Activated CD4-positive, alpha-beta T cell treated with anti-CD3 and anti-CD28 coated beads for 24 hours (primary cell): Measurements from ENCODE around the gene PEAK1.

Source experiments
- DNase-seq, 2 donors: peaks; one replicate each; pipeline ENCODE4 v3.0.0-alpha.2; 2020; ENCODE audit warnings: low read depth in 2 of 2

Gene PEAK1

GRCh38 chr15:77130315-77130930, 289.5 kb downstream of the PEAK1 start:
- DNase-seq: no peak

- DNase-seq: no peak
Observed at GRCh38 chr15:77127626-77128025, 292.3 kb downstream of the PEAK1 start.

DNA sequence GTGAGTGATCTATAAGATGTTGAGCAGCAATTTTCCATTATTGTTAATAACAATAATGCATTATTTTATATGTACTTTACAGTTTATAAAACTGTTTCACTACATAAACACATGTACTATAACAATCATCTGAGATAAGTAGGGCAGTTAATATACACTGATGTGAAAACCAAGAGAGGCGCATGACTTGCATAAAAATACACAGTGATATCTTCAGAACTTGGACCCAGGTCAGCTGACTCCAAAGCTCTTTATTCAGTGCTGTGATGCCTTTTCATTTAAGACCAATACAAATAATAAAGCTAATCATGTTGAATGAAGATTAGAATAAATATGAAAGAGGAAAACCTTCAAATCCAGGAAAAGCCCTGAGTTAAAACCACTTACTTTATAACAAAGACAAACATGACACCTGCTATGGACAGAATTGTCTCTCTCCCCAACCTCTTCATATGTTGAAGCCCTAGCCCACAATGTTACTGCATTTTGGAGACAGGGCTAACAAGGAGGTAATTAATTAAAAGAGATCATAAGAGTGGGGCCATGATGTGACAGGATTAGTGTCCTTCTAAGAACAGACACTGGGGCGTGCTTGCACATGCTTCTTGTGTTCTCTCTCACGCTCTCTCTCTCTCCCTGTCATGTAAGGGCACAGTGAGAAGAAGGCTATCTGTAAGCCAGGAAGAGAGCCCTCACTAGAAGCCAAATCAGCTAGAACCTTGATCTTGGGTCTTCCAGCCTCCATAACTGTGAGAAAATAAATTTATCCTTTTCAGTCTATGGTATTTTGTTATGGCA, 293.2 kb downstream of the PEAK1 start:
- no peak for DNase-seq

- no peak for DNase-seq
Observed at GRCh38 chr15:77123854-77124253, 296.1 kb downstream of the PEAK1 start.

GRCh38 chr15:77122576-77122975, 297.3 kb downstream of the PEAK1 start:
- no peak for DNase-seq

GRCh38 chr15:77121599-77121998, 298.3 kb downstream of the PEAK1 start:
- DNase-seq: no peak

DNA sequence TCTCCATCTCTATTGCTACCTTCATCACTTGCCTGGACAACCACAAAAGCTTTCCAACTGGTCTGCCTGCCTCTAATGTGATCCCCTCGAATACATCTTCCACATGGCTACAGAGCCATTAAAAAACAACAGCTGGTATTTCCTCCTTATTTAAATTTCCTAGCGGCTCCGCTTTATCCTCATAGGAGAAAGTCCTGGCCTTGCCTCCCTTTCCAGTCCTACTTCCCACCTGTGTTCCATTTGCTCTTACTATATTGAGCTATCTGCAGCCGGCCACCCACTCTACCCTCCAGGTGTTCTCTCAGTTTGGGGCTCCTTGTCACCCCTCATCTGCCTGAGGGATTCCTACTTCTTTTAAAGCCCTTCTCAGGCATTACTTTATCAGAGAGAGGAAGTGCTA, 299.3 kb downstream of the PEAK1 start:
- DNase-seq: no peak

DNA sequence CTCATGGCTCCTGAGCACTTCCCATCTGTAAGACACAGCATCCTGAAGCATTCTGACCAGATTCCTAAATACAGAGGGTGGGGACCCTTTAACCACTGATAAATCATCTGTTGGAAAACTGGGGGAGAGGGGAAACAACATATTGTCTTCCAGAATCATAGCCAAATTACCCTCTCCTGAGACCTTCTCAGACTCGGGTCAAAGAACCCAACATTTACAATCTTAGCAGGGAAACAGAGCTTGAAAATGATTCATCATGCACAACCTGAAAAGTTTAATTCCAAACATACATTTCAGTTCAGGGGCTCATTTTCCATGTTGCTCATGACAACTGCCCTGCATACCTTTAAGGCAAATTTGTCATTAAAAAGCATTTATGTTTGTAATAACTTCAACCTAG, 300.5 kb downstream of the PEAK1 start:
- DNase-seq: no peak

DNA sequence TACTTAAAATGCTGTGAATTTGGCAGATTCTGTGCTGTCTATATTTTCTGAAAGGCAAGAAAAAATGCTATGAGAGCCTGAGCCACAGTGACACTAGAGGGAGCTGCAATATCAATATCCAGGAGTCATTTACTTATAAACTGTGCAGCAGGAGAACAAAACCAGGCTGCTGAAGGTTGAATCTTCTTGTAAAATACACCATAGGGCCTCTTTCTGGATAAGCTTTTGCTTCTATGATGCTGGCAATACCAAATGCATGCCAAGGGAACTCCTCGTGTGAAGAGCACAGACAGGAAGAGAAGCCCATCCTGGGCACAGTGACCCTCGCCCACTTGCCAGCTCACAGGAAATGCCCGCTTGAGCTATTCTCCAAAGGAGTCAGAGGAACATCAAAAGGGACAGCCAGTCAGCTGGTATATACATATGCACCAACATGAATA, 301.0 kb downstream of the PEAK1 start:
- peak in 1 of 2 donors; percentile 9 for DNase-seq

GRCh38 chr15:77115179-77115578, 304.7 kb downstream of the PEAK1 start:
- no peak for DNase-seq

GRCh38 chr15:77112838-77113504, 306.9 kb downstream of the PEAK1 start:
- no peak for DNase-seq

- no peak for DNase-seq
Observed at GRCh38 chr15:77111789-77112188, 308.1 kb downstream of the PEAK1 start.

DNA sequence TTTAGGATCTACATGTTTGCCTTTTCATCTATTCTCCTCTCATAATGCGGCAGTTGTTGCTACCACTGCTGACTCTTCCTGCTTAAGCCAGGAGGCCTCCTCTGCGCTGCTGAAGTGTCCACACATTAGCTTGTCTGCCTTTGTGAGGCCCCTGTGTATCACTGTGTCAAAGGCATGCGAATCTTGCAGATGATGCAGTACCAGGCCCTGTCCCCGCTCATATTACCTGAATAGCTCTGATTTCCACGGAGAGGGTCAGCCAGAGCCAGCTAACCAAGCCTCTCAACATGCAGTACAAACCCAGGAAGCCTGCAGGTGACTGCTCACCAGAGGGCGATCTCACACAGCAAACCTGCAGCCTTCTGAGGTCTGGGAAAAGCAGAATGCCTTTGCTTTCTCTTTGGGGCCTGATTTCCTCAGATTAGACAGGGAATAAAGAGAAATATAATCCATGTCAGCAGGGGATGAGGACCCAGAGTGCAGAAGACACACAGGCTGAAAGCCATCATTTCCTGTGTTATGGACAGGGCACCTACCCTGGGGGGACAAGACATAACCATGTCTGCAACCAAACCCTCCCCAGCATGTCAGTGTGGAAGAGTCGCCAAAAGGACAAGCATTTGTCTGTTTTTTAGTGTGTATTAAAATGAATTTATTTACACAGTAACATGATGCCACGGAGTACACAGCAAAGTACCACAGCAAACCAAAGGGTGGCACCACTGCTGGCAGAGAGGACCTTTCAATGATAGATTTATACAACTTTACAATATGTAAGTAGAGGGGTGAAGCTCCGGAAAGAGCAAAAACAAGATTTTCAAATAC, 312.2 kb downstream of the PEAK1 start:
- DNase-seq: peak in 1 of 2 donors; percentile 19

GRCh38 chr15:77107068-77107467, 312.8 kb downstream of the PEAK1 start:
- DNase-seq: no peak

DNA sequence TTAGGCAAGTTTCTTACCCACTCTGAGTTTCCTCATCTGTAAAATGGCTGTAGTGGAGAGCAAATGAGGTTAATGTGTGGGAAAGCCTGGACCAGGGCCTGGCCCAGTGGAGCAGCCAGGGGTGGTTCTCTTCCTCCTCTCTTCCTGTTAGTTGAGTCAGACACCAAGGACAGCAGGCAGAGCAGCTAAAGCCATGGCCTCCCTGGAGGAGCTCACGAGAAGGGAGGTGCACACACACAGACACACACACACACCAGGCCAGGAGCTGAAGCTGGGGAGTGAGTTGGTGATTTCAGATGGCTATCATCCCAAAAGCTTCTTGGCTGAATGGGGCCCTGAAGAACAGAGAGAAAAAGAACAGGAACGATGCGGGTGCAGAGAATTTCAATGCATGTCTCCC, 315.7 kb downstream of the PEAK1 start:
- no peak for DNase-seq

DNA sequence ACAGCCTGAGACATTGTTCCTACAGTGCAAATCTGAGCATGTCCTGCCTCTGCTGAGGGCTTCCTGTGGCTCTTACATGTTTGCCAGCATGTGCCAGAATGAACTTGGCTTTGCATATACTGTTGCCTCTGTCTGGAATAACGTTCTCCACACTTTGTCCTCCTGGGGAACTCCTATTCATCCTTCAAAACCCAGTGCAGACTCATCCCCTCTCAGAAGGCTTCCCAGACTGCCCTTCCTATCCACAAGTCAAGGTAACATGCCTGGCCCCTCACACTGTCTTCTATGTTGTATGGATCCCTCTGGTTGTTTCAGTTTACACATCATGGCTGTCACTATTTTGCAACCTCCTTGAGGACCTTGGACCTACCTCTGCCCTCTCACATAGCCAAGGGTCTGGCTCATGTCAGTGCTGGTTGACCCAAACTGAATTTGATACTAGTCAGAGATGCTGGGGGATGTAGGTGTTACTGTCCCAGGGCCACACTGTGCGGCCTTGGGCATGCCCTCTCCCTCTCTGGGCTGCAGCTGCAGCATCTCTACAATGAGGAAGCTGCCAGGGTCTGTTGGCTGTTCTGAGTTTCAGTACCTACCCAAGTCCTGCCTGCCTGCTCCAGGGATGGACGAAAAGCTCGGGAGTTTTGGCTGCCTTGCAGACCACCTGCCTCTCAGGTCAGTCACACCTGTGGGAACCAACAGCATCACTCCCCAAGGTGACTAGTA, 320.0 kb downstream of the PEAK1 start:
- DNase-seq: no peak

- no peak for DNase-seq
Observed at GRCh38 chr15:77098572-77098971, 321.3 kb downstream of the PEAK1 start.

GRCh38 chr15:77097921-77098320, 322.0 kb downstream of the PEAK1 start:
- DNase-seq: no peak

DNA sequence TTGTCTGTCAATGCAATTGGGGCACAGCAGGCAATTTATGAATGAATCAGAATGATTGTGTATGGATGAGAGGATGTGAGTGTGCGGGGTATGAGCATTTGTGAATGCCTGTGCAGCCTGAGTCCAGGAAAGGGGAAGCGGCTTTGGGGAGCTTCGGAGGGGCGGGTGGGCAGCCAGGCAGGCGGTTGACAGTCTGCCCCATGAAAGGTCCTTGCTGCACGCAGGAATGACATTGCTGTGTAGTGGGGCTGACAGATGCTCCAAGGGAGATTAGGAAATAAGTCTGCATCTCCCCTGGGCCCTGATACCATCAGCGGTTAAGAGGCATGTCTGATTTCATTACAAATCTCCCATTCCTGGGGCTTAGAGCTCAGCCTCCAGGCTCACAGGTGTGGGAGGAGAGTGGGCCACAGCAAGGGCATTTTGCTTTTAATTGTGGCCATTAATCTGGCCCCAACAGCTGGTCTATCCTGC, 322.6 kb downstream of the PEAK1 start:
- no peak for DNase-seq

- no peak for DNase-seq
Observed at GRCh38 chr15:77096541-77096940, 323.4 kb downstream of the PEAK1 start.

- DNase-seq: no peak
Observed at GRCh38 chr15:77096138-77096537, 323.8 kb downstream of the PEAK1 start.
